Measurements from ENCODE around the gene PANK3.
"Not testable (repeated sequence)": the region's sequence is repeated elsewhere in the genome, so short reads cannot be mapped to it uniquely, and the experiment has no call there.

Gene PANK3

GRCh38 chr5:168579488-168580226, 489 bp upstream of the PANK3 start:
- Histone ChIP-seq H3K36me3 (ENCODE audit: control insufficient read depth in 2 of 2, insufficient read depth in 2 of 2, low read length in 2 of 2) (no peaks in the 10 kb centered on the region), H3K9ac (ENCODE audit: low read length in 2 of 2) (peak overlapping the region; percentile 95 to 97)

GRCh38 chr5:168578006-168578405, 1.2 kb downstream of the PANK3 start:
- Histone ChIP-seq H3K4me1 (ENCODE audit: control insufficient read depth, insufficient read depth, low read length) (peaks cover 12% of the 10 kb centered on the region), H3K27ac (ENCODE audit: low read length) (no peak overlapping the region), H3K36me3 (ENCODE audit: control insufficient read depth in 2 of 2, insufficient read depth in 2 of 2, low read length in 2 of 2) (no peaks in the 10 kb centered on the region), H3K9me3 (ENCODE audit: control insufficient read depth in 2 of 2, low read length in 2 of 2) (no peaks in the 10 kb centered on the region), H3K9ac (ENCODE audit: low read length in 2 of 2) (peak overlapping the region; percentile 94 to 97), H3K4me3 (ENCODE audit: low read length in 2 of 2) (peak overlapping the region; percentile 93 to 97), H3K27me3 (ENCODE audit: control insufficient read depth in 1 of 2, insufficient read depth in 2 of 2, low read length in 2 of 2) (no peaks in the 10 kb centered on the region)

More at GRCh38 chr5:168579488-168580226, 489 bp upstream of the PANK3 start:
- H3K27ac ChIP-seq (ENCODE audit: low read length) = peak overlapping the region; percentile 93
- peaks cover 12% of the 10 kb centered on the region for H3K4me1 ChIP-seq (ENCODE audit: control insufficient read depth, insufficient read depth, low read length)
- no peaks in the 10 kb centered on the region for H3K9me3 ChIP-seq (ENCODE audit: control insufficient read depth in 2 of 2, low read length in 2 of 2)
- no peaks in the 10 kb centered on the region for H3K27me3 ChIP-seq (ENCODE audit: control insufficient read depth in 1 of 2, insufficient read depth in 2 of 2, low read length in 2 of 2)
- peak overlapping the region; percentile 85 to 93 for H3K4me3 ChIP-seq (ENCODE audit: low read length in 2 of 2)

- no peaks in the 10 kb centered on the region for H3K27me3 ChIP-seq (ENCODE audit: control insufficient read depth in 1 of 2, insufficient read depth in 2 of 2, low read length in 2 of 2)
- H3K36me3 ChIP-seq (ENCODE audit: control insufficient read depth in 2 of 2, insufficient read depth in 2 of 2, low read length in 2 of 2) = no peaks in the 10 kb centered on the region
- H3K4me1 ChIP-seq (ENCODE audit: control insufficient read depth, insufficient read depth, low read length) = peaks cover 12% of the 10 kb centered on the region
- H3K9me3 ChIP-seq (ENCODE audit: control insufficient read depth in 2 of 2, low read length in 2 of 2) = no peaks in the 10 kb centered on the region
- H3K4me3 ChIP-seq (ENCODE audit: low read length in 2 of 2) = no peak overlapping the region
- no peak overlapping the region for H3K9ac ChIP-seq (ENCODE audit: low read length in 2 of 2)
- no peak overlapping the region for H3K27ac ChIP-seq (ENCODE audit: low read length)
These were observed 3.5 kb downstream of the PANK3 start for GRCh38 chr5:168575391-168576372.

GRCh38 chr5:168574156-168574555, 5.0 kb downstream of the PANK3 start:
- not testable (repeated sequence) for H3K9ac ChIP-seq (ENCODE audit: low read length in 2 of 2); H3K9me3 ChIP-seq (ENCODE audit: control insufficient read depth in 2 of 2, low read length in 2 of 2); H3K27ac ChIP-seq (ENCODE audit: low read length); H3K4me3 ChIP-seq (ENCODE audit: low read length in 2 of 2); H3K36me3 ChIP-seq (ENCODE audit: control insufficient read depth in 2 of 2, insufficient read depth in 2 of 2, low read length in 2 of 2); H3K4me1 ChIP-seq (ENCODE audit: control insufficient read depth, insufficient read depth, low read length); H3K27me3 ChIP-seq (ENCODE audit: control insufficient read depth in 1 of 2, insufficient read depth in 2 of 2, low read length in 2 of 2)

GRCh38 chr5:168573663-168574062, 5.5 kb downstream of the PANK3 start:
- H3K9ac ChIP-seq (ENCODE audit: low read length in 2 of 2); H3K4me3 ChIP-seq (ENCODE audit: low read length in 2 of 2); H3K27ac ChIP-seq (ENCODE audit: low read length); H3K27me3 ChIP-seq (ENCODE audit: control insufficient read depth in 1 of 2, insufficient read depth in 2 of 2, low read length in 2 of 2); H3K9me3 ChIP-seq (ENCODE audit: control insufficient read depth in 2 of 2, low read length in 2 of 2); H3K4me1 ChIP-seq (ENCODE audit: control insufficient read depth, insufficient read depth, low read length); H3K36me3 ChIP-seq (ENCODE audit: control insufficient read depth in 2 of 2, insufficient read depth in 2 of 2, low read length in 2 of 2): not testable (repeated sequence)

- Histone ChIP-seq H3K27ac (ENCODE audit: low read length) (no peak overlapping the region), H3K36me3 (ENCODE audit: control insufficient read depth in 2 of 2, insufficient read depth in 2 of 2, low read length in 2 of 2) (peaks cover 3 to 14% of the 10 kb centered on the region in 2 donors), H3K9ac (ENCODE audit: low read length in 2 of 2) (no peak overlapping the region), H3K4me1 (ENCODE audit: control insufficient read depth, insufficient read depth, low read length) (no peaks in the 10 kb centered on the region), H3K9me3 (ENCODE audit: control insufficient read depth in 2 of 2, low read length in 2 of 2) (no peaks in the 10 kb centered on the region), H3K4me3 (ENCODE audit: low read length in 2 of 2) (no peak overlapping the region), H3K27me3 (ENCODE audit: control insufficient read depth in 1 of 2, insufficient read depth in 2 of 2, low read length in 2 of 2) (no peaks in the 10 kb centered on the region)
These were observed 8.5 kb downstream of the PANK3 start for GRCh38 chr5:168570490-168571328.

- Histone ChIP-seq H3K27ac (ENCODE audit: low read length) (no peak overlapping the region), H3K36me3 (ENCODE audit: control insufficient read depth in 2 of 2, insufficient read depth in 2 of 2, low read length in 2 of 2) (peaks cover 3 to 14% of the 10 kb centered on the region in 2 donors), H3K9ac (ENCODE audit: low read length in 2 of 2) (no peak overlapping the region), H3K4me1 (ENCODE audit: control insufficient read depth, insufficient read depth, low read length) (no peaks in the 10 kb centered on the region), H3K9me3 (ENCODE audit: control insufficient read depth in 2 of 2, low read length in 2 of 2) (no peaks in the 10 kb centered on the region), H3K27me3 (ENCODE audit: control insufficient read depth in 1 of 2, insufficient read depth in 2 of 2, low read length in 2 of 2) (no peaks in the 10 kb centered on the region), H3K4me3 (ENCODE audit: low read length in 2 of 2) (no peak overlapping the region)
These were observed 10.4 kb downstream of the PANK3 start for GRCh38 chr5:168568738-168569137.

GRCh38 chr5:168563959-168564358, 15.2 kb downstream of the PANK3 start:
- Histone ChIP-seq H3K9me3 (ENCODE audit: control insufficient read depth in 2 of 2, low read length in 2 of 2) (no peaks in the 10 kb centered on the region), H3K9ac (ENCODE audit: low read length in 2 of 2) (no peak overlapping the region), H3K4me3 (ENCODE audit: low read length in 2 of 2) (no peak overlapping the region), H3K27ac (ENCODE audit: low read length) (no peak overlapping the region), H3K27me3 (ENCODE audit: control insufficient read depth in 1 of 2, insufficient read depth in 2 of 2, low read length in 2 of 2) (no peaks in the 10 kb centered on the region), H3K4me1 (ENCODE audit: control insufficient read depth, insufficient read depth, low read length) (no peaks in the 10 kb centered on the region), H3K36me3 (ENCODE audit: control insufficient read depth in 2 of 2, insufficient read depth in 2 of 2, low read length in 2 of 2) (peaks cover 9 to 29% of the 10 kb centered on the region in 2 donors)

- H3K36me3 ChIP-seq (ENCODE audit: control insufficient read depth in 2 of 2, insufficient read depth in 2 of 2, low read length in 2 of 2) = peaks cover 5 to 25% of the 10 kb centered on the region in 2 donors
- no peak overlapping the region for H3K9ac ChIP-seq (ENCODE audit: low read length in 2 of 2)
These were observed 16.9 kb downstream of the PANK3 start for GRCh38 chr5:168562279-168562678.

GRCh38 chr5:168557389-168557788, 21.8 kb downstream of the PANK3 start:
- H3K4me3 ChIP-seq (ENCODE audit: low read length in 2 of 2) = no peak overlapping the region
- no peak overlapping the region for H3K27ac ChIP-seq (ENCODE audit: low read length)
- H3K9me3 ChIP-seq (ENCODE audit: control insufficient read depth in 2 of 2, low read length in 2 of 2) = no peaks in the 10 kb centered on the region
- H3K36me3 ChIP-seq (ENCODE audit: control insufficient read depth in 2 of 2, insufficient read depth in 2 of 2, low read length in 2 of 2) = peaks cover 12 to 23% of the 10 kb centered on the region in 2 donors
- no peak overlapping the region for H3K9ac ChIP-seq (ENCODE audit: low read length in 2 of 2)
- no peaks in the 10 kb centered on the region for H3K4me1 ChIP-seq (ENCODE audit: control insufficient read depth, insufficient read depth, low read length)
- H3K27me3 ChIP-seq (ENCODE audit: control insufficient read depth in 1 of 2, insufficient read depth in 2 of 2, low read length in 2 of 2) = no peaks in the 10 kb centered on the region

More at GRCh38 chr5:168562279-168562678, 16.9 kb downstream of the PANK3 start:
- no peaks in the 10 kb centered on the region for H3K9me3 ChIP-seq (ENCODE audit: control insufficient read depth in 2 of 2, low read length in 2 of 2)
- no peak overlapping the region for H3K27ac ChIP-seq (ENCODE audit: low read length)
- H3K27me3 ChIP-seq (ENCODE audit: control insufficient read depth in 1 of 2, insufficient read depth in 2 of 2, low read length in 2 of 2) = no peaks in the 10 kb centered on the region
- no peak overlapping the region for H3K4me3 ChIP-seq (ENCODE audit: low read length in 2 of 2)
- H3K4me1 ChIP-seq (ENCODE audit: control insufficient read depth, insufficient read depth, low read length) = no peaks in the 10 kb centered on the region

Data from stomach smooth muscle (tissue), 2 donors.